Stimulated activated CD8-positive, alpha-beta memory T cell treated with anti-CD3 and anti-CD28 coated beads, Interleukin-15, amount 100 ng/mL, for 4 hours (primary cell): ENCODE results near the gene LYPD6B.
A peak's percentile ranks its signal among the peaks of the same experiment; 100 is the strongest.

Source experiments
- DNase-seq, 2 donors: peaks; one replicate each; pipeline ENCODE4 v3.0.0-alpha.2; 2020; ENCODE audit warnings: low read depth in 2 of 2

LYPD6B gene

GRCh38 chr2:149041482-149041881 lies 3.0 kb downstream of the LYPD6B start:
- no peak for DNase-seq

GRCh38 chr2:149042881-149043280 lies 4.4 kb downstream of the LYPD6B start:
- DNase-seq, result no peak

GRCh38 chr2:149044500-149044899 lies 6.0 kb downstream of the LYPD6B start:
- DNase-seq, result no peak

GRCh38 chr2:149047118-149047517 lies 8.6 kb downstream of the LYPD6B start:
- no peak for DNase-seq

GRCh38 chr2:149049142-149049541 lies 10.6 kb downstream of the LYPD6B start:
- DNase-seq, result no peak

GRCh38 chr2:149050188-149050587 lies 11.7 kb downstream of the LYPD6B start:
- no peak for DNase-seq

GRCh38 chr2:149055751-149056150 lies 17.3 kb downstream of the LYPD6B start:
- DNase-seq, result no peak

GRCh38 chr2:149056541-149057255 lies 18.2 kb downstream of the LYPD6B start:
- DNase-seq, result no peak

- no peak for DNase-seq
Measured at GRCh38 chr2:149057401-149057800, 18.9 kb downstream of the LYPD6B start.

GRCh38 chr2:149058936-149059335 lies 20.4 kb downstream of the LYPD6B start:
- DNase-seq, result no peak

- no peak for DNase-seq
Measured at GRCh38 chr2:149059822-149060221, 21.3 kb downstream of the LYPD6B start.

GRCh38 chr2:149061133-149061745 lies 22.7 kb downstream of the LYPD6B start:
- DNase-seq, result no peak

- DNase-seq, result no peak
Measured at GRCh38 chr2:149062531-149062930, 24.0 kb downstream of the LYPD6B start.

- no peak for DNase-seq
Measured at GRCh38 chr2:149063177-149063576, 24.7 kb downstream of the LYPD6B start.

- DNase-seq, result no peak
Measured at GRCh38 chr2:149064365-149064841, 25.9 kb downstream of the LYPD6B start.

GRCh38 chr2:149064856-149065630 lies 26.5 kb downstream of the LYPD6B start:
- DNase-seq, result no peak

- DNase-seq, result no peak
Measured at GRCh38 chr2:149068225-149068995, 29.9 kb downstream of the LYPD6B start.

GRCh38 chr2:149068996-149069888 lies 30.7 kb downstream of the LYPD6B start:
- peak in 1 of 2 donors; percentile 13 for DNase-seq

GRCh38 chr2:149070681-149071320 lies 32.3 kb downstream of the LYPD6B start:
- DNase-seq, result no peak

- DNase-seq, result no peak
Measured at GRCh38 chr2:149075105-149075504, 36.6 kb downstream of the LYPD6B start.
